ENCODE results near the gene EMD. TPM values are rescaled to one million over a fixed set of nuclear protein-coding genes. Genes with fewer than 3 reads are reported as not detected.
A peak's percentile ranks its signal among the peaks of the same experiment; 100 is the strongest.

EMD gene
- total and polyA plus RNA-seq, 12 donors = 47.8 to 170 (median 59.6) TPM

- peaks cover 0 to 10% (median 0%) of the 10 kb centered on the region in 11 donors for H3K9me3 ChIP-seq
- peak; percentile 12 to 60 (median 44) for ATAC-seq
- peak overlapping the region; percentile 85 to 100 (median 97) for H3K27ac ChIP-seq
- intact Hi-C loops (cut with DNase I) = no loop called here
- WGBS, 2 donors = 1% methylated on average over 10 to 14 of the region's 16 CpGs
- peaks cover 9 to 65% (median 47%) of the 10 kb centered on the region in 9 donors for H3K4me1 ChIP-seq
- TF ChIP-seq, protein P1, sequence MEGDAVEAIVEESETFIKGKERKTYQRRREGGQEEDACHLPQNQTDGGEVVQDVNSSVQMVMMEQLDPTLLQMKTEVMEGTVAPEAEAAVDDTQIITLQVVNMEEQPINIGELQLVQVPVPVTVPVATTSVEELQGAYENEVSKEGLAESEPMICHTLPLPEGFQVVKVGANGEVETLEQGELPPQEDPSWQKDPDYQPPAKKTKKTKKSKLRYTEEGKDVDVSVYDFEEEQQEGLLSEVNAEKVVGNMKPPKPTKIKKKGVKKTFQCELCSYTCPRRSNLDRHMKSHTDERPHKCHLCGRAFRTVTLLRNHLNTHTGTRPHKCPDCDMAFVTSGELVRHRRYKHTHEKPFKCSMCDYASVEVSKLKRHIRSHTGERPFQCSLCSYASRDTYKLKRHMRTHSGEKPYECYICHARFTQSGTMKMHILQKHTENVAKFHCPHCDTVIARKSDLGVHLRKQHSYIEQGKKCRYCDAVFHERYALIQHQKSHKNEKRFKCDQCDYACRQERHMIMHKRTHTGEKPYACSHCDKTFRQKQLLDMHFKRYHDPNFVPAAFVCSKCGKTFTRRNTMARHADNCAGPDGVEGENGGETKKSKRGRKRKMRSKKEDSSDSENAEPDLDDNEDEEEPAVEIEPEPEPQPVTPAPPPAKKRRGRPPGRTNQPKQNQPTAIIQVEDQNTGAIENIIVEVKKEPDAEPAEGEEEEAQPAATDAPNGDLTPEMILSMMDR (IDR thresholded peaks at IDR 0.05) = no peak
- H3K36me3 ChIP-seq = peaks cover 0 to 45% (median 19%) of the 10 kb centered on the region in 9 donors
- H3K27me3 ChIP-seq = no peaks in the 10 kb centered on the region
- peak; percentile 71 to 74 for DNase-seq
- H3K4me3 ChIP-seq = peak overlapping the region; percentile 46 to 92 (median 80)
These were observed 10.3 kb upstream of the EMD start for GRCh38 chrX:154368630-154369448.

GRCh38 chrX:154369449-154370299 is 9.4 kb upstream of the EMD start:
- H3K27me3 ChIP-seq = no peaks in the 10 kb centered on the region
- 3 to 4% methylated on average over 12 to 13 of the region's 13 CpGs for WGBS, 2 donors
- peak overlapping the region; percentile 85 to 100 (median 97) for H3K27ac ChIP-seq
- peaks cover 9 to 70% (median 51%) of the 10 kb centered on the region in 9 donors for H3K4me1 ChIP-seq
- peaks cover 0 to 37% (median 19%) of the 10 kb centered on the region in 9 donors for H3K36me3 ChIP-seq
- DNase-seq (peak; percentile 77 to 87), ATAC-seq (peak; percentile 47 to 74 (median 67))
- peaks cover 0 to 10% (median 0%) of the 10 kb centered on the region in 11 donors for H3K9me3 ChIP-seq
- intact Hi-C loops (cut with DNase I) = loop anchor here in 1 of 10 donors (2.0 kb wide), 1 partner anchor 45 kb away; no protein-coding TSS in a partner anchor
- H3K4me3 ChIP-seq = peak overlapping the region; percentile 58 to 92 (median 86)
- TF ChIP-seq, protein P1 (IDR thresholded peaks at IDR 0.05) = no peak

GRCh38 chrX:154370300-154371016 is 8.6 kb upstream of the EMD start:
- peak in 3 of 8 donors; percentile 2 to 8 (median 4) for ATAC-seq
- H3K4me1 ChIP-seq = peaks cover 9 to 62% (median 55%) of the 10 kb centered on the region in 9 donors
- H3K36me3 ChIP-seq = peaks cover 0 to 29% (median 19%) of the 10 kb centered on the region in 9 donors

More at GRCh38 chrX:154370300-154371016, 8.6 kb upstream of the EMD start:
- peak overlapping the region; percentile 85 to 100 (median 97) for H3K27ac ChIP-seq
- intact Hi-C loops (cut with DNase I) = loop anchor here in 1 of 10 donors (2.0 kb wide), 1 partner anchor 46 kb away; no protein-coding TSS in a partner anchor
- H3K9me3 ChIP-seq = peaks cover 0 to 10% (median 0%) of the 10 kb centered on the region in 11 donors
- H3K27me3 ChIP-seq = no peaks in the 10 kb centered on the region
- WGBS, 2 donors = 0% methylated on average over 25 to 62 of the region's 63 CpGs
- DNase-seq = peak in 1 of 2 donors; percentile 48
- TF ChIP-seq, protein P1 (IDR thresholded peaks at IDR 0.05) = no peak
- peak overlapping the region; percentile 58 to 92 (median 86) for H3K4me3 ChIP-seq
